Spleen (tissue), 7 donors: ENCODE data around the gene NPW.

Source experiments
- POLR2AphosphoS5 ChIP-seq, 3 donors: sonication (generic); formaldehyde crosslinking; IDR thresholded peaks; one replicate each; pipeline ENCODE4 v1.5.1; 2017; ENCODE audit warnings: antibody characterized with exemption in 3 of 3
- TF ChIP-seq, protein P1 (sequence below), 11 experiments: fragments of 200-600 bp in 7 of 11; fragments of 450-650 bp in 4 of 11; sonication (generic) in 4 of 11; IDR thresholded peaks in 8 of 11; conservative IDR thresholded peaks in 3 of 11; 1 replicate in 7 of 11; 2 replicates in 4 of 11; pipeline versions ENCODE4 v1.4.0 to v1.8.0; 2016 to 2021; ENCODE audit warnings: antibody characterized with exemption in 11 of 11, inconsistent platforms in 4 of 11, mild to moderate bottlenecking in 1 of 11
- donor health status: DM: no; HTN: no; CAD: no; lungs with moderate emphysema.
- donor health status: DM: no; HTN: no; CAD: no.
- donor health status: DM: no; HTN: no; CAD: no.

DNA sequence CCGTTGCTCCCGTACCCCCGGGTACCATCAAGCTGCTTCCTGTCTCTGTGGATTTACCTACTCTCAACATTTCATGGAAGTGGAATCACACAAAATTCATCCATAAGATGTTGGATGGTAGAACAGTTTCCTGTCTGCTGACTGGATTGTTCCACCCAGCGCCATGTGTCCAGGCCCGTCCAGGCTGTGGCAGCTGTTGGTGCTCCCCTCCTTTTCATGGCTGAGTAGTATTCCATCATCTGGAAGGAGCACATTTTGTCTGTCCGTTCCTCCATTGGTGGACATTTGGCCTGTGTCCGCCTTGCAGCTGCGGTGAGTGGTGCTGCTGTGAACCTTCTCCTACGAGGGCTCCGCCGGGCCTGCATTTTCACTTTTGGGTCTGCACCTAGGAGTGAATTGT is 46.6 kb downstream of the NPW start:
- TF ChIP-seq, protein P1, sequence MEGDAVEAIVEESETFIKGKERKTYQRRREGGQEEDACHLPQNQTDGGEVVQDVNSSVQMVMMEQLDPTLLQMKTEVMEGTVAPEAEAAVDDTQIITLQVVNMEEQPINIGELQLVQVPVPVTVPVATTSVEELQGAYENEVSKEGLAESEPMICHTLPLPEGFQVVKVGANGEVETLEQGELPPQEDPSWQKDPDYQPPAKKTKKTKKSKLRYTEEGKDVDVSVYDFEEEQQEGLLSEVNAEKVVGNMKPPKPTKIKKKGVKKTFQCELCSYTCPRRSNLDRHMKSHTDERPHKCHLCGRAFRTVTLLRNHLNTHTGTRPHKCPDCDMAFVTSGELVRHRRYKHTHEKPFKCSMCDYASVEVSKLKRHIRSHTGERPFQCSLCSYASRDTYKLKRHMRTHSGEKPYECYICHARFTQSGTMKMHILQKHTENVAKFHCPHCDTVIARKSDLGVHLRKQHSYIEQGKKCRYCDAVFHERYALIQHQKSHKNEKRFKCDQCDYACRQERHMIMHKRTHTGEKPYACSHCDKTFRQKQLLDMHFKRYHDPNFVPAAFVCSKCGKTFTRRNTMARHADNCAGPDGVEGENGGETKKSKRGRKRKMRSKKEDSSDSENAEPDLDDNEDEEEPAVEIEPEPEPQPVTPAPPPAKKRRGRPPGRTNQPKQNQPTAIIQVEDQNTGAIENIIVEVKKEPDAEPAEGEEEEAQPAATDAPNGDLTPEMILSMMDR (IDR thresholded peaks at IDR 0.05 in 8 of 11, conservative IDR thresholded peaks at IDR 0.05 in 3 of 11), result no peak
- TF ChIP-seq POLR2AphosphoS5 (IDR thresholded peaks at IDR 0.05), result no peak
